Stomach (tissue), 9 donors: ENCODE results near the gene USP1. TPM values are rescaled to one million over a fixed set of nuclear protein-coding genes. Genes with fewer than 3 reads are reported as not detected.

ENCODE experiments used
- DNase-seq, 2 donors: peaks; one replicate each; pipeline versions ENCODE4 v3.0.0 to v3.0.0-alpha.2; 2013 to 2019
- H3K27ac ChIP-seq, 5 donors: fragments of 200-600 bp in 4 of 5; sonication (generic) in 4 of 5; one replicate each; pipeline ENCODE4 v1.5.1; 2013 to 2019; ENCODE audit warnings: mild to moderate bottlenecking in 1 of 5, moderate library complexity in 1 of 5
- H3K27me3 ChIP-seq, 3 donors: fragments of 200-600 bp; sonication (generic); one replicate each; pipeline ENCODE4 v1.5.1; 2017 to 2019; ENCODE audit warnings: mixed run types in 1 of 3
- H3K36me3 ChIP-seq, 4 donors: fragments of 200-600 bp; sonication (generic); 1 replicate in 3 of 4; 2 replicates in 1 of 4; pipeline ENCODE4 v1.5.1; 2016 to 2019
- H3K4me1 ChIP-seq, 4 donors: fragments of 200-600 bp; sonication (generic); one replicate each; pipeline ENCODE4 v1.5.1; 2016 to 2019
- H3K4me3 ChIP-seq, 4 donors: fragments of 200-600 bp; sonication (generic) in 3 of 4; one replicate each; pipeline ENCODE4 v1.5.1; 2016 to 2019; ENCODE audit warnings: mild to moderate bottlenecking in 1 of 4
- H3K9me3 ChIP-seq, 4 donors: fragments of 200-600 bp; sonication (generic); one replicate each; pipeline ENCODE4 v1.5.1; 2016 to 2019
- CTCF ChIP-seq, 7 experiments: fragments of 450-650 bp in 4 of 7; fragments of 200-600 bp in 3 of 7; sonication (generic) in 3 of 7; IDR thresholded peaks; one replicate each; pipeline ENCODE4 v1.5.1; 2016 to 2019; ENCODE audit warnings: antibody characterized with exemption in 7 of 7, control low read depth in 2 of 7, mild to moderate bottlenecking in 1 of 7
- EP300 ChIP-seq: sonication (generic); formaldehyde crosslinking; IDR thresholded peaks from one replicate; pipeline ENCODE4 v1.6.1; 2017; ENCODE audit warnings: antibody characterized with exemption
- POLR2A ChIP-seq, 4 donors: fragments of 450-650 bp; IDR thresholded peaks; one replicate each; pipeline ENCODE4 v1.6.1; 2016; ENCODE audit warnings: antibody characterized with exemption in 4 of 4, control low read depth in 2 of 4, mild to moderate bottlenecking in 1 of 4, moderate library complexity in 1 of 4
- POLR2AphosphoS5 ChIP-seq, 3 donors: sonication (generic); formaldehyde crosslinking; IDR thresholded peaks; one replicate each; pipeline ENCODE4 v1.6.1; 2016; ENCODE audit warnings: antibody characterized with exemption in 3 of 3
- WGBS, 5 donors: extraction: QIAGEN DNeasy Blood & Tissue Kit in 3 of 5; methylation state at CpG; one replicate each; pipeline versions ENCODE4 v1.1.5 to v1.1.7; 2013 to 2018; 5-methylcytosine and 5-hydroxymethylcytosine counted together
- intact Hi-C: fragments of 100-400 bp; cut with DNase I; formaldehyde crosslinking; loops from one replicate; pipeline ENCODE4 v1.15.1; 2023; ENCODE audit warnings: low total_unique reads
- polyA plus RNA-seq, 3 donors: library from polyadenylated mRNA; stranded (reverse); fragments of 200-250 nt; gene quantifications; one replicate each; pipeline ENCODE4 v1.2.3, GENCODE V29; 2013
- total RNA-seq, 5 donors: library from RNA; depleted of rRNA; stranded (reverse); fragments of >200 nt; gene quantifications; one replicate each; pipeline versions ENCODE4 v1.1.0 to v1.2.3, GENCODE V29; 2014 to 2016
- donor health status: healthy with polysubstance abuse.
- donor health status: Bipolar disorder and iron deficiency.
- donor health status: healthy.

The USP1 gene
- total and polyA plus RNA-seq, 8 donors = 5.4 to 47.5 (median 15.5) TPM

DNA sequence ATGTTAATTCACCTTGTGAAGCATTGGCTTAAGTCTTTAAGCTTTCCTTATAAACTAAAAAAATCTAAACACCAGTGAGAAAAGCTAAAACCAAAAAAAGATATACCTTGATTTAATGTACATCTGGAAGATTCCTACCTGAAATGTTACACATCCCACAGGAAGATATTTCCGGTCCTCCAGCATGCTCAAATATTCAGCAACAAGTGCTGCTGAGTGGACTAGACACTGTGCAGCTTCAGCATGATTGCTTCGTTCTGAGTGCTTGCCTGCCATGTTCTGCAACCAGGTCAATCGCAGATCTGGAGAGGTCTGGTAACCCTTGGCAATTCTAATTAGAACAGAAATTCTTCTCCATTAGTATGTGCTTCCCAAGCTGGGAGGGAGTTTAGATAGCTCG is 57.3 kb downstream of the USP1 start:
- intact Hi-C loops = no loop called here
- no peaks in the 10 kb centered on the region for H3K27me3 ChIP-seq
- no peaks in the 10 kb centered on the region for H3K9me3 ChIP-seq
- no peak overlapping the region for H3K4me3 ChIP-seq
- no peak for DNase-seq
- no peak overlapping the region for H3K27ac ChIP-seq
- H3K4me1 ChIP-seq = no peaks in the 10 kb centered on the region
- no peak for TF ChIP-seq POLR2A (IDR thresholded peaks at IDR 0.05)
- TF ChIP-seq EP300 = no peak
- TF ChIP-seq POLR2AphosphoS5 (IDR thresholded peaks at IDR 0.05) = no peak
- TF ChIP-seq CTCF (IDR thresholded peaks at IDR 0.05) = no peak
- H3K36me3 ChIP-seq = peaks cover 19 to 70% (median 63%) of the 10 kb centered on the region in 4 donors
- WGBS, 5 donors = 86 to 99% (median 95%) methylated on average over 4 of the region's 4 CpGs

GRCh38 chr1:62500210-62500609 is 63.4 kb downstream of the USP1 start:
- H3K4me3 ChIP-seq = no peak overlapping the region
- H3K27ac ChIP-seq = no peak overlapping the region
- no peak for TF ChIP-seq POLR2A (IDR thresholded peaks at IDR 0.05)
- no peak for DNase-seq
- no peaks in the 10 kb centered on the region for H3K4me1 ChIP-seq
- peaks cover 5 to 36% (median 29%) of the 10 kb centered on the region in 4 donors for H3K36me3 ChIP-seq
- intact Hi-C loops = no loop called here
- no peaks in the 10 kb centered on the region for H3K27me3 ChIP-seq
- no peaks in the 10 kb centered on the region for H3K9me3 ChIP-seq

Other genes with a start within 250 kb of the USP1 start
- 10 to 100 TPM in 1 of 5 donors, 1 to 10 TPM in 1, not detected in 3; 2.2 to 10.1 TPM for gene L1TD1, start 242.2 kb upstream of the USP1 start, total RNA-seq
- gene L1TD1, start 242.2 kb upstream of the USP1 start, polyA plus RNA-seq = under 1 TPM in 2 of 3 donors, not detected in 1; 0.13 to 0.25 TPM
- 1 to 10 TPM in 3 of 5 donors, not detected in 2; 2.5 to 3.9 (median 3.2) TPM for gene KANK4, start 117.6 kb upstream of the USP1 start, total RNA-seq
- gene KANK4, start 117.6 kb upstream of the USP1 start, polyA plus RNA-seq = 1 to 10 TPM in 1 of 3 donors, under 1 TPM in 2; 0.31 to 1.5 (median 0.60) TPM
- gene ANGPTL3, start 160.5 kb downstream of the USP1 start, total RNA-seq = 1 to 10 TPM in 1 of 5 donors, under 1 TPM in 1, not detected in 3; 0.14 to 3.5 TPM
- gene ANGPTL3, start 160.5 kb downstream of the USP1 start, polyA plus RNA-seq = 1 to 10 TPM in 2 of 3 donors, under 1 TPM in 1; 0.55 to 2.0 (median 1.1) TPM